Measurements from ENCODE around the gene C4orf36.
A peak's percentile ranks its signal among the peaks of the same experiment; 100 is the strongest.
"Not testable (repeated sequence)": the region's sequence is repeated elsewhere in the genome, so short reads cannot be mapped to it uniquely, and the experiment has no call there.

Gene C4orf36

GRCh38 chr4:86898562-86898961, 6.3 kb upstream of the C4orf36 start:
- no peaks in the 10 kb centered on the region for H3K36me3 Mint-ChIP-seq (ENCODE audit: low read depth)
- no peak overlapping the region for H3K4me3 Mint-ChIP-seq
- no peaks in the 10 kb centered on the region for H3K9me3 Mint-ChIP-seq
- intact Hi-C loops (cut with micrococcal nuclease), result loop anchor here (5.0 kb wide), 1 partner anchor 306 kb away; the partner anchor contains the start of gene PTPN13
- no peaks in the 10 kb centered on the region for H3K27me3 Mint-ChIP-seq
- H3K4me1 Mint-ChIP-seq (ENCODE audit: low read depth), result peaks cover 14% of the 10 kb centered on the region
- H3K27ac Mint-ChIP-seq, result no peak overlapping the region

GRCh38 chr4:86896596-86896995, 4.4 kb upstream of the C4orf36 start:
- Mint-ChIP-seq H3K4me1 (ENCODE audit: low read depth) (peaks cover 19% of the 10 kb centered on the region), H3K9me3 (no peaks in the 10 kb centered on the region), H3K27ac (no peak overlapping the region), H3K4me3 (no peak overlapping the region), H3K27me3 (peaks cover 12% of the 10 kb centered on the region), H3K36me3 (ENCODE audit: low read depth) (no peaks in the 10 kb centered on the region)
- intact Hi-C loops (cut with micrococcal nuclease), result loop anchor here (5.0 kb wide), 1 partner anchor 304 kb away; the partner anchor contains the start of gene PTPN13

- Mint-ChIP-seq H3K4me3 (no peak overlapping the region), H3K4me1 (ENCODE audit: low read depth) (peaks cover 16% of the 10 kb centered on the region), H3K27me3 (peaks cover 19% of the 10 kb centered on the region), H3K9me3 (no peaks in the 10 kb centered on the region), H3K27ac (no peak overlapping the region), H3K36me3 (ENCODE audit: low read depth) (no peaks in the 10 kb centered on the region)
- intact Hi-C loops (cut with micrococcal nuclease), result loop anchor here (5.0 kb wide), 1 partner anchor 304 kb away; the partner anchor contains the start of gene PTPN13
Observed at GRCh38 chr4:86895692-86896488, 3.7 kb upstream of the C4orf36 start.

- H3K4me3 Mint-ChIP-seq, result no peak overlapping the region
- no peaks in the 10 kb centered on the region for H3K9me3 Mint-ChIP-seq
- no peak overlapping the region for H3K27ac Mint-ChIP-seq
- no peaks in the 10 kb centered on the region for H3K36me3 Mint-ChIP-seq (ENCODE audit: low read depth)
- intact Hi-C loops (cut with micrococcal nuclease), result loop anchor here (1.0 to 5.0 kb wide), 2 partner anchors 398 to 532 kb away; partner anchors contain the start of gene MAPK10
- H3K4me1 Mint-ChIP-seq (ENCODE audit: low read depth), result peaks cover 9% of the 10 kb centered on the region
- peaks cover 23% of the 10 kb centered on the region for H3K27me3 Mint-ChIP-seq
Observed at GRCh38 chr4:86894455-86894854, 2.2 kb upstream of the C4orf36 start.

- Mint-ChIP-seq H3K27ac (no peak overlapping the region), H3K27me3 (peaks cover 23% of the 10 kb centered on the region), H3K4me3 (no peak overlapping the region), H3K4me1 (ENCODE audit: low read depth) (peaks cover 9% of the 10 kb centered on the region), H3K36me3 (ENCODE audit: low read depth) (no peaks in the 10 kb centered on the region), H3K9me3 (no peaks in the 10 kb centered on the region)
- intact Hi-C loops (cut with micrococcal nuclease), result loop anchor here (5.0 kb wide), 1 partner anchor 531 kb away; the partner anchor contains the start of gene MAPK10
Observed at GRCh38 chr4:86893136-86893535, 914 bp upstream of the C4orf36 start.

- Mint-ChIP-seq H3K27ac (no peak overlapping the region), H3K9me3 (no peaks in the 10 kb centered on the region), H3K4me1 (ENCODE audit: low read depth) (peaks cover 9% of the 10 kb centered on the region), H3K36me3 (ENCODE audit: low read depth) (no peaks in the 10 kb centered on the region), H3K4me3 (peak overlapping the region; percentile 72), H3K27me3 (peaks cover 23% of the 10 kb centered on the region)
- intact Hi-C loops (cut with micrococcal nuclease), result loop anchor here (5.0 kb wide), 1 partner anchor 530 kb away; the partner anchor contains the start of gene MAPK10
Observed at GRCh38 chr4:86892636-86892960, 376 bp upstream of the C4orf36 start.

GRCh38 chr4:86890790-86891189, 1.4 kb downstream of the C4orf36 start:
- Mint-ChIP-seq H3K4me3 (no peak overlapping the region), H3K27me3 (peaks cover 23% of the 10 kb centered on the region), H3K9me3 (no peaks in the 10 kb centered on the region), H3K27ac (no peak overlapping the region), H3K36me3 (ENCODE audit: low read depth) (no peaks in the 10 kb centered on the region), H3K4me1 (ENCODE audit: low read depth) (peaks cover 9% of the 10 kb centered on the region)
- intact Hi-C loops (cut with micrococcal nuclease), result loop anchor here (5.0 kb wide), 1 partner anchor 528 kb away; the partner anchor contains the start of gene MAPK10

GRCh38 chr4:86879641-86880040, 12.6 kb downstream of the C4orf36 start:
- no peaks in the 10 kb centered on the region for H3K4me1 Mint-ChIP-seq (ENCODE audit: low read depth)
- peaks cover 22% of the 10 kb centered on the region for H3K9me3 Mint-ChIP-seq

GRCh38 chr4:86878640-86879039, 13.6 kb downstream of the C4orf36 start:
- no peaks in the 10 kb centered on the region for H3K4me1 Mint-ChIP-seq (ENCODE audit: low read depth)
- H3K27me3 Mint-ChIP-seq, result no peaks in the 10 kb centered on the region
- H3K36me3 Mint-ChIP-seq (ENCODE audit: low read depth), result no peaks in the 10 kb centered on the region
- peaks cover 22% of the 10 kb centered on the region for H3K9me3 Mint-ChIP-seq
- intact Hi-C loops (cut with micrococcal nuclease), result no loop called here
- H3K27ac Mint-ChIP-seq, result no peak overlapping the region
- H3K4me3 Mint-ChIP-seq, result no peak overlapping the region

More at GRCh38 chr4:86879641-86880040, 12.6 kb downstream of the C4orf36 start:
- intact Hi-C loops (cut with micrococcal nuclease), result no loop called here
- no peak overlapping the region for H3K27ac Mint-ChIP-seq
- H3K4me3 Mint-ChIP-seq, result no peak overlapping the region
- H3K36me3 Mint-ChIP-seq (ENCODE audit: low read depth), result no peaks in the 10 kb centered on the region
- H3K27me3 Mint-ChIP-seq, result no peaks in the 10 kb centered on the region

GRCh38 chr4:86876894-86877685, 15.1 kb downstream of the C4orf36 start:
- Mint-ChIP-seq H3K27ac (no peak overlapping the region), H3K27me3 (no peaks in the 10 kb centered on the region), H3K4me3 (no peak overlapping the region), H3K36me3 (ENCODE audit: low read depth) (no peaks in the 10 kb centered on the region), H3K9me3 (peaks cover 22% of the 10 kb centered on the region), H3K4me1 (ENCODE audit: low read depth) (no peaks in the 10 kb centered on the region)
- intact Hi-C loops (cut with micrococcal nuclease), result no loop called here

GRCh38 chr4:86875436-86875835, 16.8 kb downstream of the C4orf36 start:
- H3K36me3 Mint-ChIP-seq (ENCODE audit: low read depth); intact Hi-C loops (cut with micrococcal nuclease); H3K27ac Mint-ChIP-seq; H3K4me1 Mint-ChIP-seq (ENCODE audit: low read depth); H3K4me3 Mint-ChIP-seq; H3K27me3 Mint-ChIP-seq: not testable (repeated sequence)
- H3K9me3 Mint-ChIP-seq, result peaks cover 22% of the 10 kb centered on the region

- Mint-ChIP-seq H3K27me3 (no peaks in the 10 kb centered on the region), H3K36me3 (ENCODE audit: low read depth) (no peaks in the 10 kb centered on the region), H3K27ac (no peak overlapping the region), H3K9me3 (no peaks in the 10 kb centered on the region), H3K4me1 (ENCODE audit: low read depth) (peaks cover 7% of the 10 kb centered on the region), H3K4me3 (no peak overlapping the region)
- intact Hi-C loops (cut with micrococcal nuclease), result no loop called here
Observed at GRCh38 chr4:86872135-86872534, 20.1 kb downstream of the C4orf36 start.

- no peak overlapping the region for H3K27ac Mint-ChIP-seq
- H3K36me3 Mint-ChIP-seq (ENCODE audit: low read depth), result no peaks in the 10 kb centered on the region
- no peak overlapping the region for H3K4me3 Mint-ChIP-seq
- intact Hi-C loops (cut with micrococcal nuclease), result no loop called here
- H3K9me3 Mint-ChIP-seq, result no peaks in the 10 kb centered on the region
- peaks cover 7% of the 10 kb centered on the region for H3K4me1 Mint-ChIP-seq (ENCODE audit: low read depth)
- H3K27me3 Mint-ChIP-seq, result no peaks in the 10 kb centered on the region
Observed at GRCh38 chr4:86870442-86871069, 21.7 kb downstream of the C4orf36 start.

Measured in dendritic cell treated with granulocyte-macrophage colony-stimulating factor and Interleukin-4, amounts not matched to agents 40 ng/mL and 50 ng/mL, for 4 days (primary cell).